ENCODE data around the gene RABGAP1.

- TF ChIP-seq CTCF (IDR thresholded peaks at IDR 0.05) (no peak), POLR2A (IDR thresholded peaks at IDR 0.05) (no peak)
Measured at GRCh38 chr9:123064716-123065115, 123.9 kb downstream of the RABGAP1 start.

Measured in testis (tissue), 2 donors.